ENCODE measurements around the gene NAA10. TPM values are rescaled to one million over a fixed set of nuclear protein-coding genes. Genes with fewer than 3 reads are reported as not detected.

NAA10 gene
- polyA plus RNA-seq, 2 of the 4 experiments (the other 2 are of a cell fraction), result 63.5 to 230 TPM

DNA sequence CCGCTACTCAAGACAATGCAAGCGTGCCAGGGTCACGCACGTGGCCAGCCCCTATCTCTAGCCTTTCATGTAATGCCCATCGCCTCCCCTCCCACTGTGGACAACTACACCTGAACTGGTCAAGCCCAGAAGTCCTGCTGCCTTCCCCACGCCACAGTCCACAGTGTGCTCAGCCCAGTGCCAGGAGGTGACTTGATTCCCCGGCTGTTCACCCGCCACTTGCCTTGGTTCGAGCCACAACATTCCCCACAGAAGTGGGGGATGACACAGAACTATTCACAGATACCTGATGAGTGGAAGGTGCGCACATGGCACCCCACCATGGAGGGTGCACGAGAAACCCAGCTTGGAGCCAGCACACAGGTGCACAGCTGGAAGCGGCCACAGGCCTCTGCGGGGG, 15.6 kb downstream of the NAA10 start:
- Histone ChIP-seq H3K4me3 (no peak overlapping the region), H3K9me3 (no peaks in the 10 kb centered on the region), H3K4me1 (no peaks in the 10 kb centered on the region), H3K4me2 (no peak overlapping the region), H3K27ac (no peak overlapping the region)
- ChIA-PET CTCF (interaction anchor here (1.1 to 25.1 kb wide), 2 partner anchors 26 to 100 kb away, joined by 3 to 363 read pairs; partner anchors contain the start of gene RENBP), POLR2A (interaction anchor here (1.4 kb wide), 1 partner anchor 9 kb away, joined by 4 read pairs; no protein-coding TSS in a partner anchor)
- no peak for TF ChIP-seq RARB (CRISPR knock-in tag; IDR thresholded peaks at IDR 0.05)
- no peak for TF ChIP-seq FOXS1 (CRISPR knock-in tag; IDR thresholded peaks at IDR 0.05)
- TF ChIP-seq, protein P1, sequence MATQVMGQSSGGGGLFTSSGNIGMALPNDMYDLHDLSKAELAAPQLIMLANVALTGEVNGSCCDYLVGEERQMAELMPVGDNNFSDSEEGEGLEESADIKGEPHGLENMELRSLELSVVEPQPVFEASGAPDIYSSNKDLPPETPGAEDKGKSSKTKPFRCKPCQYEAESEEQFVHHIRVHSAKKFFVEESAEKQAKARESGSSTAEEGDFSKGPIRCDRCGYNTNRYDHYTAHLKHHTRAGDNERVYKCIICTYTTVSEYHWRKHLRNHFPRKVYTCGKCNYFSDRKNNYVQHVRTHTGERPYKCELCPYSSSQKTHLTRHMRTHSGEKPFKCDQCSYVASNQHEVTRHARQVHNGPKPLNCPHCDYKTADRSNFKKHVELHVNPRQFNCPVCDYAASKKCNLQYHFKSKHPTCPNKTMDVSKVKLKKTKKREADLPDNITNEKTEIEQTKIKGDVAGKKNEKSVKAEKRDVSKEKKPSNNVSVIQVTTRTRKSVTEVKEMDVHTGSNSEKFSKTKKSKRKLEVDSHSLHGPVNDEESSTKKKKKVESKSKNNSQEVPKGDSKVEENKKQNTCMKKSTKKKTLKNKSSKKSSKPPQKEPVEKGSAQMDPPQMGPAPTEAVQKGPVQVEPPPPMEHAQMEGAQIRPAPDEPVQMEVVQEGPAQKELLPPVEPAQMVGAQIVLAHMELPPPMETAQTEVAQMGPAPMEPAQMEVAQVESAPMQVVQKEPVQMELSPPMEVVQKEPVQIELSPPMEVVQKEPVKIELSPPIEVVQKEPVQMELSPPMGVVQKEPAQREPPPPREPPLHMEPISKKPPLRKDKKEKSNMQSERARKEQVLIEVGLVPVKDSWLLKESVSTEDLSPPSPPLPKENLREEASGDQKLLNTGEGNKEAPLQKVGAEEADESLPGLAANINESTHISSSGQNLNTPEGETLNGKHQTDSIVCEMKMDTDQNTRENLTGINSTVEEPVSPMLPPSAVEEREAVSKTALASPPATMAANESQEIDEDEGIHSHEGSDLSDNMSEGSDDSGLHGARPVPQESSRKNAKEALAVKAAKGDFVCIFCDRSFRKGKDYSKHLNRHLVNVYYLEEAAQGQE (IDR thresholded peaks at IDR 0.05), result no peak
- no peak for TF ChIP-seq FOSL2 (IDR thresholded peaks at IDR 0.05)
- no peak for TF ChIP-seq FOSL2 (CRISPR knock-in tag; IDR thresholded peaks at IDR 0.05)
- no peak for TF ChIP-seq GATA3 (IDR thresholded peaks at IDR 0.05; ENCODE audit: borderline replicate concordance)
- TF ChIP-seq RFX5 (IDR thresholded peaks at IDR 0.05), result no peak
- no peak for TF ChIP-seq JUNB (IDR thresholded peaks at IDR 0.05)
- TF ChIP-seq, protein P2, sequence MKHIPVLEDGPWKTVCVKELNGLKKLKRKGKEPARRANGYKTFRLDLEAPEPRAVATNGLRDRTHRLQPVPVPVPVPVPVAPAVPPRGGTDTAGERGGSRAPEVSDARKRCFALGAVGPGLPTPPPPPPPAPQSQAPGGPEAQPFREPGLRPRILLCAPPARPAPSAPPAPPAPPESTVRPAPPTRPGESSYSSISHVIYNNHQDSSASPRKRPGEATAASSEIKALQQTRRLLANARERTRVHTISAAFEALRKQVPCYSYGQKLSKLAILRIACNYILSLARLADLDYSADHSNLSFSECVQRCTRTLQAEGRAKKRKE (CRISPR knock-in tag; IDR thresholded peaks at IDR 0.05; ENCODE audit: low read depth), result no peak
- TF ChIP-seq POLR2AphosphoS2 (conservative IDR thresholded peaks at IDR 0.05; ENCODE audit: low read length), result no peak
- no peak for TF ChIP-seq ZSCAN20 (CRISPR knock-in tag; IDR thresholded peaks at IDR 0.05)
- TF ChIP-seq SREBF2 (IDR thresholded peaks at IDR 0.05), result no peak
- no peak for TF ChIP-seq NPAS2 (CRISPR knock-in tag; IDR thresholded peaks at IDR 0.05; ENCODE audit: borderline replicate concordance)
- 62% methylated on average over 9 of the region's 13 CpGs for WGBS (ENCODE audit: missing lambda C conversion rate)
- ATAC-seq (no peak), DNase-seq (ENCODE audit: low read depth in 1 of 2, low spot score in 1 of 2) (no peak), FAIRE-seq (no peak)

DNA sequence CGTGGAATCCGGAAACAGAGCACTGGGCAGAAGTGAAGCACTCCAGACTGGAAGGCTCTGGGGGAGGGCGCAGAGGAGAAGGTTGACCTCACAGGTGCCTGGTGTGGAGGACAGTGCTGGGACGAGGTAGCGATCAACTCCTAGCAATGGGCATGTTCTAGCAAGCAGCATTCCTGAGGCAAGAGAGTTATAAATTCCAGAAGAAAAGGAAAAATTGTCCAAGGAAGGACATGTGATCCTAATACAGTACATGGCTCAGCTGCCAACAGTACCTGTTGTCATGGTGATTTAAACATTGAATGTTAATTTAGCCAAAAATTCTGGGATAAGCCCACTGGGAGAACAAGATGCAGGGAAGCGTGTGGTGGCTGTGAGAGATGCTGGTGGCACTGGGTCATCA, 17.0 kb downstream of the NAA10 start:
- H3K27ac ChIP-seq, result no peak overlapping the region
- no peaks in the 10 kb centered on the region for H3K9me3 ChIP-seq
- no peak overlapping the region for H3K4me2 ChIP-seq
- no peaks in the 10 kb centered on the region for H3K4me1 ChIP-seq
- POLR2A ChIA-PET, result interaction anchor here (0.8 to 1.4 kb wide), 2 partner anchors 11 kb away, joined by 3 to 4 read pairs; no protein-coding TSS in a partner anchor
- CTCF ChIA-PET, result interaction anchor here (0.6 to 25.1 kb wide), 4 partner anchors 9 to 159 kb away, joined by 3 to 363 read pairs (median 3); partner anchors contain the start of gene RENBP
- no peak for FAIRE-seq
- 63% methylated on average over 6 of the region's 6 CpGs for WGBS (ENCODE audit: missing lambda C conversion rate)
- H3K4me3 ChIP-seq, result no peak overlapping the region
- ATAC-seq, result no peak
- DNase-seq (ENCODE audit: low read depth in 1 of 2, low spot score in 1 of 2), result no peak
- no peak for TF ChIP-seq ZNF302 (CRISPR knock-in tag; IDR thresholded peaks at IDR 0.05)
- TF ChIP-seq, protein P1 (IDR thresholded peaks at IDR 0.05), result no peak
- TF ChIP-seq POLR2A (IDR thresholded peaks at IDR 0.05; ENCODE audit: low read length), result no peak
- TF ChIP-seq, protein P3, sequence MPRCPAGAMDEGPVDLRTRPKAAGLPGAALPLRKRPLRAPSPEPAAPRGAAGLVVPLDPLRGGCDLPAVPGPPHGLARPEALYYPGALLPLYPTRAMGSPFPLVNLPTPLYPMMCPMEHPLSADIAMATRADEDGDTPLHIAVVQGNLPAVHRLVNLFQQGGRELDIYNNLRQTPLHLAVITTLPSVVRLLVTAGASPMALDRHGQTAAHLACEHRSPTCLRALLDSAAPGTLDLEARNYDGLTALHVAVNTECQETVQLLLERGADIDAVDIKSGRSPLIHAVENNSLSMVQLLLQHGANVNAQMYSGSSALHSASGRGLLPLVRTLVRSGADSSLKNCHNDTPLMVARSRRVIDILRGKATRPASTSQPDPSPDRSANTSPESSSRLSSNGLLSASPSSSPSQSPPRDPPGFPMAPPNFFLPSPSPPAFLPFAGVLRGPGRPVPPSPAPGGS (IDR thresholded peaks at IDR 0.05), result no peak
- no peak for TF ChIP-seq KDM5A (IDR thresholded peaks at IDR 0.05)
- TF ChIP-seq CEBPB (IDR thresholded peaks at IDR 0.05), result no peak
- TF ChIP-seq, protein P4, sequence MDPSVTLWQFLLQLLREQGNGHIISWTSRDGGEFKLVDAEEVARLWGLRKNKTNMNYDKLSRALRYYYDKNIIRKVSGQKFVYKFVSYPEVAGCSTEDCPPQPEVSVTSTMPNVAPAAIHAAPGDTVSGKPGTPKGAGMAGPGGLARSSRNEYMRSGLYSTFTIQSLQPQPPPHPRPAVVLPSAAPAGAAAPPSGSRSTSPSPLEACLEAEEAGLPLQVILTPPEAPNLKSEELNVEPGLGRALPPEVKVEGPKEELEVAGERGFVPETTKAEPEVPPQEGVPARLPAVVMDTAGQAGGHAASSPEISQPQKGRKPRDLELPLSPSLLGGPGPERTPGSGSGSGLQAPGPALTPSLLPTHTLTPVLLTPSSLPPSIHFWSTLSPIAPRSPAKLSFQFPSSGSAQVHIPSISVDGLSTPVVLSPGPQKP (IDR thresholded peaks at IDR 0.05; ENCODE audit: low read depth, low read length), result no peak
- no peak for TF ChIP-seq NFE2L2 (conservative IDR thresholded peaks at IDR 0.05; ENCODE audit: low read length)
- TF ChIP-seq ESRRA (IDR thresholded peaks at IDR 0.05; ENCODE audit: borderline replicate concordance, low read length), result no peak
- TF ChIP-seq EP300 (IDR thresholded peaks at IDR 0.05), result no peak
- no peak for TF ChIP-seq CHD4 (IDR thresholded peaks at IDR 0.05; ENCODE audit: borderline replicate concordance)
- TF ChIP-seq RNF2 (IDR thresholded peaks at IDR 0.05; ENCODE audit: borderline replicate concordance, low read depth), result no peak
- no peak for TF ChIP-seq CBX8 (IDR thresholded peaks at IDR 0.05)
- TF ChIP-seq CBX2 (IDR thresholded peaks at IDR 0.05; ENCODE audit: borderline replicate concordance, low read depth), result no peak
- no peak for TF ChIP-seq NPAS2 (CRISPR knock-in tag; IDR thresholded peaks at IDR 0.05; ENCODE audit: borderline replicate concordance)
- TF ChIP-seq, protein P5, sequence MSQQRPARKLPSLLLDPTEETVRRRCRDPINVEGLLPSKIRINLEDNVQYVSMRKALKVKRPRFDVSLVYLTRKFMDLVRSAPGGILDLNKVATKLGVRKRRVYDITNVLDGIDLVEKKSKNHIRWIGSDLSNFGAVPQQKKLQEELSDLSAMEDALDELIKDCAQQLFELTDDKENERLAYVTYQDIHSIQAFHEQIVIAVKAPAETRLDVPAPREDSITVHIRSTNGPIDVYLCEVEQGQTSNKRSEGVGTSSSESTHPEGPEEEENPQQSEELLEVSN (IDR thresholded peaks at IDR 0.05; ENCODE audit: borderline replicate concordance, low read depth), result no peak
- no peak for TF ChIP-seq CHD2 (IDR thresholded peaks at IDR 0.05; ENCODE audit: low read length, partially characterized antibody)

Data from A549 (cell line).